OCI-LY1 (cell line): Measurements from ENCODE around the gene MYO16.

Source experiments
- H2AFZ ChIP-seq: fragments of 200-600 bp; sonication (generic), shearing (Covaris generic); 2 replicates; pipeline ENCODE4 v1.6.0; 2014; ENCODE audit warnings: antibody characterized with exemption, mild to moderate bottlenecking, low read length
- H3F3A ChIP-seq: fragments of 200-600 bp; sonication (generic), shearing (Covaris generic); 2 replicates; pipeline ENCODE4 v1.6.0; 2014; ENCODE audit warnings: mild to moderate bottlenecking, antibody characterized with exemption, low read length, moderate library complexity; ENCODE audit not compliant: insufficient read depth
- H3K27ac ChIP-seq: fragments of 200-600 bp; sonication (generic); 2 replicates; pipeline ENCODE4 v1.5.1; 2014; ENCODE audit warnings: low read length, mixed run types, mild to moderate bottlenecking, low read depth; ENCODE audit not compliant: poor library complexity, severe bottlenecking
- H3K27me3 ChIP-seq: fragments of 200-600 bp; sonication (generic); 2 replicates; pipeline ENCODE4 v1.6.0; 2014; ENCODE audit warnings: antibody characterized with exemption, mild to moderate bottlenecking, low read length, moderate library complexity; ENCODE audit not compliant: insufficient read depth
- H3K36me3 ChIP-seq: fragments of 200-600 bp; sonication (generic); 2 replicates; pipeline ENCODE4 v1.6.1; 2014; ENCODE audit warnings: mild to moderate bottlenecking, antibody characterized with exemption, low read length, moderate library complexity, mixed read lengths; ENCODE audit not compliant: insufficient read depth
- H3K4me1 ChIP-seq: fragments of 200-600 bp; sonication (generic); 2 replicates; pipeline ENCODE4 v1.5.1; 2014; ENCODE audit warnings: mild to moderate bottlenecking, low read length, moderate library complexity; ENCODE audit not compliant: insufficient read depth, severe bottlenecking
- H3K4me2 ChIP-seq: fragments of 200-600 bp; sonication (generic), shearing (Covaris generic); 2 replicates; pipeline ENCODE4 v1.6.1; 2014; ENCODE audit warnings: low read length
- H3K4me3 ChIP-seq: fragments of 200-600 bp; sonication (generic); 2 replicates; pipeline ENCODE4 v1.5.1; 2014; ENCODE audit warnings: low read length, low read depth, mild to moderate bottlenecking, mixed read lengths; ENCODE audit not compliant: poor library complexity, severe bottlenecking
- H3K79me2 ChIP-seq: fragments of 200-600 bp; shearing (Covaris generic); 2 replicates; pipeline ENCODE4 v1.6.1; 2016; ENCODE audit warnings: mixed run types, low read length, mixed read lengths; ENCODE audit not compliant: insufficient read depth
- H3K9ac ChIP-seq: fragments of 200-600 bp; sonication (generic), shearing (Covaris generic); 2 replicates; pipeline ENCODE4 v1.6.1; 2014; ENCODE audit warnings: mild to moderate bottlenecking, low read length, mixed read lengths
- H3K9me2 ChIP-seq: fragments of 200-600 bp; sonication (generic), shearing (Covaris generic); 2 replicates; pipeline ENCODE4 v1.6.1; 2014; ENCODE audit warnings: low read depth, mild to moderate bottlenecking, low read length, mixed read lengths
- H3K9me3 ChIP-seq: fragments of 200-600 bp; shearing (Covaris generic); 2 replicates; pipeline ENCODE4 v1.6.1; 2014; ENCODE audit warnings: low read length, mixed read lengths
- H4K20me1 ChIP-seq: fragments of 200-600 bp; sonication (generic), shearing (Covaris generic); 2 replicates; pipeline ENCODE4 v1.6.0; 2016; ENCODE audit warnings: mild to moderate bottlenecking, low read length; ENCODE audit not compliant: insufficient read depth
- CTCF ChIP-seq: fragments of 200-600 bp; sonication (generic), shearing (Covaris generic); IDR thresholded peaks from 2 replicates; pipeline ENCODE4 v1.5.1; 2017; ENCODE audit warnings: mild to moderate bottlenecking, antibody characterized with exemption, low read length, moderate library complexity, mixed read lengths
- EZH2 ChIP-seq: fragments of 200-600 bp; sonication (generic), shearing (Covaris generic); IDR thresholded peaks from 2 replicates; pipeline ENCODE4 v1.8.0; 2017; ENCODE audit warnings: borderline replicate concordance, mixed run types, mild to moderate bottlenecking, antibody characterized with exemption, low read length, moderate library complexity, mixed read lengths

Gene MYO16

GRCh38 chr13:108711386-108711785, 82.0 kb downstream of the MYO16 start:
- H3K4me1 ChIP-seq = no peaks in the 10 kb centered on the region
- no peak overlapping the region for H3K4me3 ChIP-seq
- no peak overlapping the region for H3K4me2 ChIP-seq
- no peak overlapping the region for H3K27ac ChIP-seq
- H2AFZ ChIP-seq = no peak overlapping the region
- no peaks in the 10 kb centered on the region for H4K20me1 ChIP-seq
- H3K9me2 ChIP-seq = no peaks in the 10 kb centered on the region
- H3K79me2 ChIP-seq = no peaks in the 10 kb centered on the region
- no peaks in the 10 kb centered on the region for H3K27me3 ChIP-seq
- TF ChIP-seq CTCF (no peak), EZH2 (no peak)
- no peak overlapping the region for H3K9ac ChIP-seq
- no peaks in the 10 kb centered on the region for H3K9me3 ChIP-seq
- H3K36me3 ChIP-seq = no peaks in the 10 kb centered on the region
- H3F3A ChIP-seq = no peaks in the 10 kb centered on the region

GRCh38 chr13:108725471-108725870, 96.1 kb downstream of the MYO16 start:
- no peak for TF ChIP-seq EZH2
- TF ChIP-seq CTCF = no peak
- Histone ChIP-seq H4K20me1 (no peaks in the 10 kb centered on the region), H3K27ac (no peak overlapping the region), H3K9me2 (no peaks in the 10 kb centered on the region), H3F3A (no peaks in the 10 kb centered on the region), H3K9ac (no peak overlapping the region), H3K9me3 (no peaks in the 10 kb centered on the region), H3K4me1 (no peaks in the 10 kb centered on the region), H3K4me2 (no peak overlapping the region), H2AFZ (no peak overlapping the region), H3K36me3 (no peaks in the 10 kb centered on the region), H3K27me3 (no peaks in the 10 kb centered on the region), H3K4me3 (no peak overlapping the region), H3K79me2 (no peaks in the 10 kb centered on the region)

GRCh38 chr13:108728370-108728769, 99.0 kb downstream of the MYO16 start:
- TF ChIP-seq CTCF (peak; percentile 39; the same call in 1 of the 2 replicates), EZH2 (no peak)
- no peak overlapping the region for H3K9ac ChIP-seq
- H3K4me1 ChIP-seq = no peaks in the 10 kb centered on the region
- no peaks in the 10 kb centered on the region for H3K9me3 ChIP-seq
- H4K20me1 ChIP-seq = no peaks in the 10 kb centered on the region
- no peaks in the 10 kb centered on the region for H3K27me3 ChIP-seq
- no peaks in the 10 kb centered on the region for H3K9me2 ChIP-seq
- H3K4me3 ChIP-seq = no peak overlapping the region
- H2AFZ ChIP-seq = no peak overlapping the region
- H3K4me2 ChIP-seq = no peak overlapping the region
- H3K79me2 ChIP-seq = no peaks in the 10 kb centered on the region
- no peak overlapping the region for H3K27ac ChIP-seq
- no peaks in the 10 kb centered on the region for H3K36me3 ChIP-seq
- no peaks in the 10 kb centered on the region for H3F3A ChIP-seq
